Neutrophil (primary cell): ENCODE results near the gene PPP3CA.

Source experiments
- H3K27ac ChIP-seq: fragments of 200-600 bp; sonication (generic); 2 replicates; pipeline ENCODE4 v1.5.1; 2016; ENCODE audit warnings: mild to moderate bottlenecking, moderate library complexity
- H3K27me3 ChIP-seq: fragments of 200-600 bp; sonication (generic); 2 replicates; pipeline ENCODE4 v1.6.0; 2016; ENCODE audit warnings: mild to moderate bottlenecking
- H3K36me3 ChIP-seq: fragments of 200-600 bp; sonication (generic); 2 replicates; pipeline ENCODE4 v1.5.1; 2017
- H3K4me1 ChIP-seq, 2 experiments: fragments of 200-600 bp in 1 of 2; sonication (generic) in 1 of 2; 1 replicate in 1 of 2; 2 replicates in 1 of 2; pipeline versions ENCODE4 v1.5.1 to v1.6.1; 2013 to 2016; ENCODE audit warnings: low read depth in 1 of 2, low read length in 1 of 2, mild to moderate bottlenecking in 1 of 2, moderate library complexity in 1 of 2; ENCODE audit not compliant: control insufficient read depth in 1 of 2, insufficient read depth in 1 of 2
- H3K4me3 ChIP-seq, 2 experiments: fragments of 200-600 bp in 1 of 2; sonication (generic) in 1 of 2; 1 replicate in 1 of 2; 2 replicates in 1 of 2; pipeline ENCODE4 v1.5.1; 2013 to 2016; ENCODE audit warnings: low read depth in 1 of 2, low read length in 1 of 2, mild to moderate bottlenecking in 1 of 2, moderate library complexity in 1 of 2
- H3K9me3 ChIP-seq: fragments of 200-600 bp; sonication (generic); 2 replicates; pipeline ENCODE4 v1.5.1; 2016
- TF ChIP-seq, protein P1 (sequence below): fragments of 200-600 bp; sonication (generic); IDR thresholded peaks from 2 replicates; pipeline ENCODE4 v1.5.1; 2016; ENCODE audit warnings: antibody characterized with exemption

PPP3CA gene

DNA sequence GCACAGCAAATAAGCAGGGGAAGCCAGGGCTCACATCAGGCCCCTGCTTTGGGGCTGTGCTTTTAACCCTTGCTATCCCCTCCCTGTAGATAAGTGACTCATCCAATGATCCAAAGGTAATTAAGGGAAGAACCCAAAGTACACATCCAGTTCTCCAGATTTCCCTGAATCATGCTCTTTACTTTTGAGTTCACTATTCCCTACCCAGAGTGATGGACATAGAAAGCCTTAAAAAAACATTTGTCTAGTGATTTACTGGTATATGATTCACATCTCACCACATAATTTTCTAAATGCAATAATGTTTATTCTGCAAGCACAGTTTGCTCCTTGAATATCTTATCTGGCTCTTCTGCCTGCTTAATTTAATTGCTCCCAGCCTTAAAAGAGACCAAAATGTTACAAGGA is 136.2 kb downstream of the PPP3CA start:
- Histone ChIP-seq H3K27me3 (no peaks in the 10 kb centered on the region), H3K4me3 (no peak overlapping the region), H3K27ac (no peak overlapping the region), H3K9me3 (no peaks in the 10 kb centered on the region), H3K4me1 (peaks cover 7 to 20% of the 10 kb centered on the region in 2 experiments), H3K36me3 (no peaks in the 10 kb centered on the region)
- TF ChIP-seq, protein P1, sequence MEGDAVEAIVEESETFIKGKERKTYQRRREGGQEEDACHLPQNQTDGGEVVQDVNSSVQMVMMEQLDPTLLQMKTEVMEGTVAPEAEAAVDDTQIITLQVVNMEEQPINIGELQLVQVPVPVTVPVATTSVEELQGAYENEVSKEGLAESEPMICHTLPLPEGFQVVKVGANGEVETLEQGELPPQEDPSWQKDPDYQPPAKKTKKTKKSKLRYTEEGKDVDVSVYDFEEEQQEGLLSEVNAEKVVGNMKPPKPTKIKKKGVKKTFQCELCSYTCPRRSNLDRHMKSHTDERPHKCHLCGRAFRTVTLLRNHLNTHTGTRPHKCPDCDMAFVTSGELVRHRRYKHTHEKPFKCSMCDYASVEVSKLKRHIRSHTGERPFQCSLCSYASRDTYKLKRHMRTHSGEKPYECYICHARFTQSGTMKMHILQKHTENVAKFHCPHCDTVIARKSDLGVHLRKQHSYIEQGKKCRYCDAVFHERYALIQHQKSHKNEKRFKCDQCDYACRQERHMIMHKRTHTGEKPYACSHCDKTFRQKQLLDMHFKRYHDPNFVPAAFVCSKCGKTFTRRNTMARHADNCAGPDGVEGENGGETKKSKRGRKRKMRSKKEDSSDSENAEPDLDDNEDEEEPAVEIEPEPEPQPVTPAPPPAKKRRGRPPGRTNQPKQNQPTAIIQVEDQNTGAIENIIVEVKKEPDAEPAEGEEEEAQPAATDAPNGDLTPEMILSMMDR, result no peak

DNA sequence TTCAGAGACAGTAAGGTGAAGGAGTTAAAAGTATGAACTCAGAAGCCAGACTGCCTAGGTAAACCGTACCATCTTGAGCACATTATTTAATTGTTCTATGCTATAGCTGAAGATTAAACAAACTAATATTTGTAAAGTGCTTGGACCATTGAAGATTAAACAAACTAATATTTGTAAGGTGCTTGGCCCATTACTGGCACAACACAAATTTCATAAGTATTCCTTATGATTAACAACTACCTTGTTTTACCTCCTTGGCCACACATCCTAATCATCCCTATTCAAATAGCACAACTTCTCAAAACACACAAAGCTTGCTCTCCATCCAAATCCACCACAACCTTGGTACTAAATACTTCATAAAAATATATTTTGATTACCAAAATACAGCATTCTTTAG is 137.0 kb downstream of the PPP3CA start:
- no peaks in the 10 kb centered on the region for H3K36me3 ChIP-seq

DNA sequence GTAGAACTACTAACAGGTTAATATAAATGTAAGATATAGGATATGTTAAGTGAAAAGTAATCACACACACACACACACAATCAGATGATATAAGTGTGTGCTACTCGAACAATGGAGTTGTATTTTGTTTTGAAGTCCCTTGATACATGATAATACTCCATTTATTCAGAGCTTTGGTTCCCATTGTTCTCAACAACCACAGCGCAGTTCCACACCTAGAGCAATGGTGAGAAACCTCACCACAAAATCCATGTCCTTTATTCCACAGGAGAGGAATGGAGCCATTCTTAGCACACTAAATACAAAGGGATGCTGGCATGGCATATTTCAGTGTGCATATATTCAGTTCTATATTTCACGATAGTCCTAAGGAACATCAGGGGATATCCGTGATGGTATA is 139.2 kb downstream of the PPP3CA start:
- TF ChIP-seq, protein P1, result no peak
- peaks cover 7 to 23% of the 10 kb centered on the region in 2 experiments for H3K4me1 ChIP-seq
- H3K27ac ChIP-seq, result no peak overlapping the region
- H3K36me3 ChIP-seq, result no peaks in the 10 kb centered on the region
- H3K4me3 ChIP-seq, result no peak overlapping the region
- H3K27me3 ChIP-seq, result no peaks in the 10 kb centered on the region
- no peaks in the 10 kb centered on the region for H3K9me3 ChIP-seq

More for the DNA sequence above, 137.0 kb downstream of the PPP3CA start:
- Histone ChIP-seq H3K4me1 (peaks cover 7 to 23% of the 10 kb centered on the region in 2 experiments), H3K9me3 (no peaks in the 10 kb centered on the region), H3K4me3 (no peak overlapping the region), H3K27ac (no peak overlapping the region), H3K27me3 (no peaks in the 10 kb centered on the region)
- TF ChIP-seq, protein P1, result no peak

DNA sequence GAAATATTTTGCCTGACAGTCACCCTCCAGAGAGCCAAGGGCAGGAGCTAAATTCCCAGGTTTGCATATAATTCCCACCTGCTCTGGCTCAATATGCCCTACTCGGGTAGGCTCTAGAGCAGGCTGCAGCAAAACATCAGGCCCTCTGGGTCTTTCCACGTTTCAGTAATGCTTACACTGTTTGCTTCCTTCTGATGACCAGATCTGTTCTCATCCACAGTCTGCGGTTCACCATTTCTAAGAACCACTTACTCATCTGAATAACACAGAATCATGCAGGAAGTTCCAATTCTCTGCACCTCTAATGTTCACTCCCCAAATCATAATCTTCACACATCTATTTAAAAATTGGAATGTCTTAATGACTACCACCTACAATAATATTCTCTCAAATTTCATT is 141.4 kb downstream of the PPP3CA start:
- Histone ChIP-seq H3K4me3 (no peak overlapping the region), H3K9me3 (no peaks in the 10 kb centered on the region), H3K27ac (peak overlapping the region; percentile 40), H3K27me3 (no peaks in the 10 kb centered on the region), H3K36me3 (no peaks in the 10 kb centered on the region), H3K4me1 (peaks cover 10 to 22% of the 10 kb centered on the region in 2 experiments)
- TF ChIP-seq, protein P1, result no peak

DNA sequence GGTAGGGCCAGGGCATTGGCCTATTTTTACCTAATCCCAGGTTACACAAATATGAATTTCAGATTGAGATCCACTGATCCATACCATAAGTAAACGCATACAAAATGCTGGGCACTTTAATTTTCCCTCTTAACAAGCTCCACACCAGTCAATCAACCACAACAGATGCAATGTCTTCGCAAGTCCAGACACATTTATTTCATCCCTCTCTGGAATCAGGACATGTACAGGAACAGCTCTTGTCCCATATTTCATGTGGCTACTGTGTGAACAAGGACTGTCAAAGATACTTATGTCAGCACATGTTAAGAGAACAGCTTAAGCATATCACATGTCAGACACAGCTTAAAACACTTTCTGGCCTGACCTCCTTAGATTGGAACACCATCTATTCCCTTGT is 145.9 kb downstream of the PPP3CA start:
- peak overlapping the region; percentile 55 for H3K27ac ChIP-seq
- no peaks in the 10 kb centered on the region for H3K27me3 ChIP-seq
- H3K9me3 ChIP-seq, result no peaks in the 10 kb centered on the region
- H3K4me3 ChIP-seq, result no peak overlapping the region
- TF ChIP-seq, protein P1, result no peak
- peaks cover 17 to 31% of the 10 kb centered on the region in 2 experiments for H3K4me1 ChIP-seq
- H3K36me3 ChIP-seq, result no peaks in the 10 kb centered on the region

DNA sequence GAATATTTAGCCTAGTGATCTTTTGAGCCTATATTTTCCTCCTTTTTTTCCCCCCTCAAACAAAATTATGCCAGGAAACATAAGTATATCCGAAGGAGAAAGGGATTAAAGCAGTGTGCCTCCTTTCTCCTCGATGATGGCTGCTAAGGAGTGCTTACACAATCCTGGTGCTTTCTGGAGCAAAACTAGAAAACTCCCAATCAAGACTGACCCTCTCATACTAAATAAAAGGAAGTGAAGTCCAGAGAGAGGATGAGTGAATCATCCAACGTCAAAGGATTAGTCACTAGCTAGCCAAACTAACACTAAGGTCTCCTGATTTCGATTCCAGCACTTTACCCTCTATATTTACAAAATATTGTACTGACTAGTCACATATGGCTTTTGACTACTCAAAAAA is 146.8 kb downstream of the PPP3CA start:
- Histone ChIP-seq H3K4me3 (no peak overlapping the region), H3K27ac (peak overlapping the region; percentile 55)

More for the DNA sequence above, 146.8 kb downstream of the PPP3CA start:
- Histone ChIP-seq H3K4me1 (peaks cover 17 to 23% of the 10 kb centered on the region in 2 experiments), H3K36me3 (peaks cover 3% of the 10 kb centered on the region), H3K9me3 (no peaks in the 10 kb centered on the region), H3K27me3 (no peaks in the 10 kb centered on the region)
- TF ChIP-seq, protein P1, result no peak
